ENCODE results near the gene CHAD. TPM values are rescaled to one million over a fixed set of nuclear protein-coding genes. Genes with fewer than 3 reads are reported as not detected.

The CHAD gene
- total RNA-seq, 1 experiment from 2014 or later = not detected

DNA sequence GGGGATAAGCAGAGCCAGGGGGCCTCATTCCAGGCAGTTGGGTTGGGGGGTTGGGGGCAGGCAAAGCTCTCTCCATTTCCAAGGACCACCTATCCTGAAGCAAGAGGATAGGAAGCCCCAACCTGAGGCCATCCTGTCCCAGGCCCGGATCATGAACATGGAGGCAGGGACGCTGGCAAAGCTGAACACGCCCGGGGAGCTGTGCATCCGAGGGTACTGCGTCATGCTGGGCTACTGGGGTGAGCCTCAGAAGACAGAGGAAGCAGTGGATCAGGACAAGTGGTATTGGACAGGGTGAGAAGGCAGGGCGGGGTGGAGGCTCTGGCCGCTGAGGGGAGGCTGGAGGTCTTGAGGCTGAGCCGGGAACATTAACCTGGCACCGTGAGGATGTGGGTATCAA is 3.6 kb upstream of the CHAD start:
- BruUV-seq (replicated peaks) = no TSS peak

DNA sequence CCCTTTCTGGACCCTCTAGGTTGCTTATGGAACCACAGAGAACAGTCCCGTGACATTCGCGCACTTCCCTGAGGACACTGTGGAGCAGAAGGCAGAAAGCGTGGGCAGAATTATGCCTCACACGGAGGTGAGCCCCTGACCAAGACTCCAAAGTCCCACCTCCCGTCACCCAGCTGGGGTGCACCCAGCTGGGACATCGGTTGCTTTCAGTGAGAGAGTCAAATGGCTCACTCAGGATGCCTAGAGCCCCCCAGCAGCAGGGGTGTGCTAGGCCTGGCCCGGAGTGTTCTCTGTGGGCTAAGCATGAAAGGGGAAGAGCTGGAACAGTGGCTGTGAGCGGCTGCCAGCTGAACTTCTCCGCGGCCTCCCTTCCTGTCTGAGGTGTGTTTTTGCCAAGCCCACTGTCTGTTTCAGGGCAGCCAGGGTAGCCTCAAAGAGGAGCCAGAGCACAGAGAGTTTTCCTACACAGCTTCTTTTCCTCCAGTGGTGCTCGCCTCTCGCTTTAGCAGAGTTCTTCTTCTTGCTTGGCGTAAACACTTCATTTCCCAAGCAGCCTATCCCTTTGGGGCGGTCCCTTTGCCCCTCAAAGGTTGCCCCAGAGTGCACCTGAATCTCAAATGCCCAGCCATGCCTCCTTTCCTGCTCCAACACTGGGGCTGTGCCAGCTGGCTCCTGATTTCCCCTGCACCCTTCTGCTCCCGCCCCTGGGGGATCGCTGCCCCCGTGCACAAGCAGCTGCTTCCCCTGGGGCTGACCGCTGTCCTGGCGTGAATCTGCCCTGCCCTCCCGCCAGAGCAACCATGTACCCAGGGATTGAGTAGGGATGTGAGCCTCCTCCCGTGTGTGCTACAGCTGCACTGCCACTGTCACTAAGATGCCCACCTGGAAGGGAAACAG is 2.6 kb upstream of the CHAD start:
- POLR2A ChIA-PET = interaction anchor here (0.8 to 1.4 kb wide), 2 partner anchors 74 kb away, joined by 4 to 5 read pairs; partner anchors contain the start of gene LRRC59

More for the DNA sequence above, 3.6 kb upstream of the CHAD start:
- peaks cover 8% of the 10 kb centered on the region for H3K4me1 ChIP-seq
- intact Hi-C loops (cut with micrococcal nuclease; ENCODE audit: unreplicated experiment) = no loop called here
- DNase-seq = no peak
- Mint-ChIP-seq H3K9me3 (ENCODE audit: unreplicated experiment) (no peaks in the 10 kb centered on the region), H3K4me3 (ENCODE audit: unreplicated experiment) (no peak overlapping the region), H3K36me3 (ENCODE audit: insufficient read depth, unreplicated experiment) (no peaks in the 10 kb centered on the region), H3K4me1 (ENCODE audit: low read depth, unreplicated experiment) (peaks cover 13% of the 10 kb centered on the region), H3K27me3 (ENCODE audit: insufficient read depth, unreplicated experiment) (no peaks in the 10 kb centered on the region), H3K27ac (ENCODE audit: unreplicated experiment) (no peak overlapping the region)
- ChIA-PET CTCF (interaction anchor here (0.6 to 2.1 kb wide), 6 partner anchors 27 to 1102 kb away, joined by 3 to 9 read pairs (median 4); partner anchors contain the start of gene LRRC59), POLR2A (interaction anchor here (1.4 kb wide), 1 partner anchor 75 kb away, joined by 5 read pairs; the partner anchor contains the start of gene LRRC59)
- H3K27me3 ChIP-seq (replicated peaks; ENCODE audit: control insufficient read depth, insufficient read depth, low read length) = no peaks in the 10 kb centered on the region
- TF ChIP-seq, protein P1, sequence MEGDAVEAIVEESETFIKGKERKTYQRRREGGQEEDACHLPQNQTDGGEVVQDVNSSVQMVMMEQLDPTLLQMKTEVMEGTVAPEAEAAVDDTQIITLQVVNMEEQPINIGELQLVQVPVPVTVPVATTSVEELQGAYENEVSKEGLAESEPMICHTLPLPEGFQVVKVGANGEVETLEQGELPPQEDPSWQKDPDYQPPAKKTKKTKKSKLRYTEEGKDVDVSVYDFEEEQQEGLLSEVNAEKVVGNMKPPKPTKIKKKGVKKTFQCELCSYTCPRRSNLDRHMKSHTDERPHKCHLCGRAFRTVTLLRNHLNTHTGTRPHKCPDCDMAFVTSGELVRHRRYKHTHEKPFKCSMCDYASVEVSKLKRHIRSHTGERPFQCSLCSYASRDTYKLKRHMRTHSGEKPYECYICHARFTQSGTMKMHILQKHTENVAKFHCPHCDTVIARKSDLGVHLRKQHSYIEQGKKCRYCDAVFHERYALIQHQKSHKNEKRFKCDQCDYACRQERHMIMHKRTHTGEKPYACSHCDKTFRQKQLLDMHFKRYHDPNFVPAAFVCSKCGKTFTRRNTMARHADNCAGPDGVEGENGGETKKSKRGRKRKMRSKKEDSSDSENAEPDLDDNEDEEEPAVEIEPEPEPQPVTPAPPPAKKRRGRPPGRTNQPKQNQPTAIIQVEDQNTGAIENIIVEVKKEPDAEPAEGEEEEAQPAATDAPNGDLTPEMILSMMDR (IDR thresholded peaks at IDR 0.05; ENCODE audit: insufficient read depth in 1 of 2, low read depth in 1 of 2, low read length in 1 of 2, severe bottlenecking in 1 of 2, unreplicated experiment in 1 of 2) = no peak
- H3K9me3 ChIP-seq = no peaks in the 10 kb centered on the region
- H3K4me3 ChIP-seq (ENCODE audit: low read depth, low read length) = no peak overlapping the region
- H3K36me3 ChIP-seq (ENCODE audit: control insufficient read depth, insufficient read depth, low read length) = peaks cover 3% of the 10 kb centered on the region; the same call in 1 of the 2 replicates

DNA sequence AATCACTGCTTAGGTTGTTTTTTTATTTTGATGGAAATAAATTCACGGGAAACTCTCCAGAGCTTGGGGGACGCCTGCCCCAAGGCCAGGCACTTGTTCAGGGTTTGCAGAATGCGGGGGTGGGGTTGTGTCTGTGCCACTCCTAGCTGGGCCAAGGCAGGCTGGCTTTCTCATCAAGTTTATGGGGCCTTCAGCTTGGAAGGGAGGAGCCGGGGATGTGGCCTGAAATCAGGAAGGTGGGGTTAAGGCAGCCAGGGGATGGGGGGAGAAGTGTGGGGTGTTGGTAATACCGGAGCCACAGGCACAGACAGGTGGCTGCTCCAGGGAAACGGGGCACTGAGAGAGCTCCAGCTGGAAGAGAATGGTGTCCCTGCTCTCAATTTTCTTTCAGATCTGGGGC is 1.7 kb upstream of the CHAD start:
- Histone ChIP-seq H3K27me3 (replicated peaks; ENCODE audit: control insufficient read depth, insufficient read depth, low read length) (no peaks in the 10 kb centered on the region), H3K9me3 (no peaks in the 10 kb centered on the region), H3K36me3 (ENCODE audit: control insufficient read depth, insufficient read depth, low read length) (peaks cover 3% of the 10 kb centered on the region; the same call in 1 of the 2 replicates), H3K4me1 (peaks cover 1% of the 10 kb centered on the region), H3K4me3 (ENCODE audit: low read depth, low read length) (no peak overlapping the region)
- Mint-ChIP-seq H3K27me3 (ENCODE audit: insufficient read depth, unreplicated experiment) (no peaks in the 10 kb centered on the region), H3K4me1 (ENCODE audit: low read depth, unreplicated experiment) (peaks cover 2% of the 10 kb centered on the region), H3K27ac (ENCODE audit: unreplicated experiment) (no peak overlapping the region), H3K4me3 (ENCODE audit: unreplicated experiment) (no peak overlapping the region), H3K9me3 (ENCODE audit: unreplicated experiment) (no peaks in the 10 kb centered on the region), H3K36me3 (ENCODE audit: insufficient read depth, unreplicated experiment) (peaks cover 9% of the 10 kb centered on the region)
- DNase-seq = no peak
- TF ChIP-seq, protein P1 (IDR thresholded peaks at IDR 0.05; ENCODE audit: insufficient read depth in 1 of 2, low read depth in 1 of 2, low read length in 1 of 2, severe bottlenecking in 1 of 2, unreplicated experiment in 1 of 2) = no peak
- ChIA-PET CTCF (no interaction called here), POLR2A (interaction anchor here (0.8 kb wide), 1 partner anchor 73 kb away, joined by 4 read pairs; no protein-coding TSS in a partner anchor)
- no TSS peak for BruUV-seq (replicated peaks)
- intact Hi-C loops (cut with micrococcal nuclease; ENCODE audit: unreplicated experiment) = no loop called here

More for the DNA sequence above, 2.6 kb upstream of the CHAD start:
- no peak overlapping the region for H3K4me3 ChIP-seq (ENCODE audit: low read depth, low read length)
- H3K9me3 Mint-ChIP-seq (ENCODE audit: unreplicated experiment) = no peaks in the 10 kb centered on the region
- H3K27ac Mint-ChIP-seq (ENCODE audit: unreplicated experiment) = no peak overlapping the region
- no peak for DNase-seq
- no peaks in the 10 kb centered on the region for H3K27me3 Mint-ChIP-seq (ENCODE audit: insufficient read depth, unreplicated experiment)
- no peak overlapping the region for H3K4me3 Mint-ChIP-seq (ENCODE audit: unreplicated experiment)
- peaks cover 5% of the 10 kb centered on the region for H3K4me1 ChIP-seq
- H3K36me3 ChIP-seq (ENCODE audit: control insufficient read depth, insufficient read depth, low read length) = peaks cover 3% of the 10 kb centered on the region; the same call in 1 of the 2 replicates
- BruUV-seq (replicated peaks) = no TSS peak
- peaks cover 9% of the 10 kb centered on the region for H3K4me1 Mint-ChIP-seq (ENCODE audit: low read depth, unreplicated experiment)
- TF ChIP-seq, protein P1 (IDR thresholded peaks at IDR 0.05; ENCODE audit: insufficient read depth in 1 of 2, low read depth in 1 of 2, low read length in 1 of 2, severe bottlenecking in 1 of 2, unreplicated experiment in 1 of 2) = no peak
- CTCF ChIA-PET = interaction anchor here (0.5 to 2.1 kb wide), 5 partner anchors 26 to 1101 kb away, joined by 3 to 9 read pairs (median 4); partner anchors contain the start of genes ACSF2 and LRRC59
- H3K9me3 ChIP-seq = no peaks in the 10 kb centered on the region
- H3K27me3 ChIP-seq (replicated peaks; ENCODE audit: control insufficient read depth, insufficient read depth, low read length) = no peaks in the 10 kb centered on the region
- peaks cover 7% of the 10 kb centered on the region for H3K36me3 Mint-ChIP-seq (ENCODE audit: insufficient read depth, unreplicated experiment)
- intact Hi-C loops (cut with micrococcal nuclease; ENCODE audit: unreplicated experiment) = no loop called here
